GM12874 (cell line): Measurements from ENCODE around the gene WDR7.

Experiments
- TF ChIP-seq, protein P1 (sequence below): IDR thresholded peaks from 2 replicates; pipeline ENCODE4 v1.5.1; 2011; ENCODE audit warnings: low read depth, mild to moderate bottlenecking, control low read depth, low read length, moderate library complexity; ENCODE audit not compliant: insufficient read depth

Gene WDR7

GRCh38 chr18:57058734-57059133, 407.6 kb downstream of the WDR7 start:
- TF ChIP-seq, protein P1, sequence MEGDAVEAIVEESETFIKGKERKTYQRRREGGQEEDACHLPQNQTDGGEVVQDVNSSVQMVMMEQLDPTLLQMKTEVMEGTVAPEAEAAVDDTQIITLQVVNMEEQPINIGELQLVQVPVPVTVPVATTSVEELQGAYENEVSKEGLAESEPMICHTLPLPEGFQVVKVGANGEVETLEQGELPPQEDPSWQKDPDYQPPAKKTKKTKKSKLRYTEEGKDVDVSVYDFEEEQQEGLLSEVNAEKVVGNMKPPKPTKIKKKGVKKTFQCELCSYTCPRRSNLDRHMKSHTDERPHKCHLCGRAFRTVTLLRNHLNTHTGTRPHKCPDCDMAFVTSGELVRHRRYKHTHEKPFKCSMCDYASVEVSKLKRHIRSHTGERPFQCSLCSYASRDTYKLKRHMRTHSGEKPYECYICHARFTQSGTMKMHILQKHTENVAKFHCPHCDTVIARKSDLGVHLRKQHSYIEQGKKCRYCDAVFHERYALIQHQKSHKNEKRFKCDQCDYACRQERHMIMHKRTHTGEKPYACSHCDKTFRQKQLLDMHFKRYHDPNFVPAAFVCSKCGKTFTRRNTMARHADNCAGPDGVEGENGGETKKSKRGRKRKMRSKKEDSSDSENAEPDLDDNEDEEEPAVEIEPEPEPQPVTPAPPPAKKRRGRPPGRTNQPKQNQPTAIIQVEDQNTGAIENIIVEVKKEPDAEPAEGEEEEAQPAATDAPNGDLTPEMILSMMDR: no peak

GRCh38 chr18:57059366-57059765, 408.2 kb downstream of the WDR7 start:
- TF ChIP-seq, protein P1: no peak

DNA sequence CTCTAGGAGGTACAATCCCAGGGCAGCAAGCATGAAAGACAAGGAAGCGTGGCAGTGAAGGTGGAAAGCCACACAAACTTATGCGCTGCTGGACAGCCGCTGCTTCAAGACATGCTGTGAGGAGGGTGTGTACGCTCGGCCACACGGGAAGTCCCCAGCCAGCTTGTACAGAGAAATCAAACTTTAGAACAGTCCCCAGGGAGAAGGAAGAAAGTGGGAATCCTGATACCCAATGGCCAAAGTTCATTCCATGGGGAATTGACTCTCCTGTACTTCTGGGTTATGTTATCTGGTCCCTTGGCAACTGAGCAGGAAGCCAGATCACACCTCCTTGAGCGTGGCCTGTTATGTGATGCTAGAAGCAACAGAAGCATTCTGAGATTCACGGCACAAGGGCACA, 409.7 kb downstream of the WDR7 start:
- TF ChIP-seq, protein P1: no peak

- TF ChIP-seq, protein P1: no peak
Observed at GRCh38 chr18:57062178-57062577, 411.0 kb downstream of the WDR7 start.

DNA sequence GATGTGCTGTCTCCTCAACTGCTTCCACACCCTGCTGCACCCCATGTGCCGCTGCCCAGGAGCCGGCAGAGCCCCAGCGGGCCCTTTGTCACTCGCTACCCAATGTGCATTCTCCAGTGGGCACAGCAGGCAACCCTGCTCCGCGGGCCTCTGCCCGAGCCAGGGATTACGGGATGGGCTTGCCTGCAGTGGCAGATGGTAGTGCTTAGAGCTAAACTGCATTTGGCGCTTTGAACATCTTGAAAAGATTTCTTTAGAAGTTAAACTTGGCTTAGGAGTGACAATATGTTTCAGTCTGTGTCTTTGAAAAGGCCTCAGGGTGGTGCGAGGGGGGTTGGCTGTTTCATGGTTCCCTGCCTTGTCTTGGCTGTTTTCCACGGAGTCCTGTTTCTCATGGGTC, 411.7 kb downstream of the WDR7 start:
- TF ChIP-seq, protein P1: no peak

DNA sequence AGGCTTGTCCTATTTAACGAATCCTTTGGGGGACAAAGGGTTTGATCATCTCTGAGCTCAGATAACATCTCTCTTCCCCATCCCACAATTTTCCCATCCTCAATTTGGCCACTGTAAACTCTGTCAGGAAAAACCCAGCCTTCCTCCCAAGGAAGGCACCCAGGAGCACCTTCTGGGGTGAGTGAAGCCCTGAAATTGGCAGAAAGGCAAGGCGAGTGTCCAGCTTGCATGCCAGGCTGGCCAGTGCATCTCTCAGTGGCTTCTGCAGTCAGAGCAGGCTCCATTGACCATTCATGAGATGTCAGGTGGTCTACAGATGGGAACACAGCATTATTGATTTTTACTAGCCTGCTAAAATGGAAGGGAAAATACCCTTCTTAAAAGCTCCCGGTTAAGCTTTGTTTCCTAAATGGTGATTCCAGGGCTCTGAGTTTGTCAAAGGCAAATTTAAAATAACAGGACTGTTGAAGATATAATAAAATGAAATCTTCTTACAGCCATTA, 412.5 kb downstream of the WDR7 start:
- TF ChIP-seq, protein P1: no peak

DNA sequence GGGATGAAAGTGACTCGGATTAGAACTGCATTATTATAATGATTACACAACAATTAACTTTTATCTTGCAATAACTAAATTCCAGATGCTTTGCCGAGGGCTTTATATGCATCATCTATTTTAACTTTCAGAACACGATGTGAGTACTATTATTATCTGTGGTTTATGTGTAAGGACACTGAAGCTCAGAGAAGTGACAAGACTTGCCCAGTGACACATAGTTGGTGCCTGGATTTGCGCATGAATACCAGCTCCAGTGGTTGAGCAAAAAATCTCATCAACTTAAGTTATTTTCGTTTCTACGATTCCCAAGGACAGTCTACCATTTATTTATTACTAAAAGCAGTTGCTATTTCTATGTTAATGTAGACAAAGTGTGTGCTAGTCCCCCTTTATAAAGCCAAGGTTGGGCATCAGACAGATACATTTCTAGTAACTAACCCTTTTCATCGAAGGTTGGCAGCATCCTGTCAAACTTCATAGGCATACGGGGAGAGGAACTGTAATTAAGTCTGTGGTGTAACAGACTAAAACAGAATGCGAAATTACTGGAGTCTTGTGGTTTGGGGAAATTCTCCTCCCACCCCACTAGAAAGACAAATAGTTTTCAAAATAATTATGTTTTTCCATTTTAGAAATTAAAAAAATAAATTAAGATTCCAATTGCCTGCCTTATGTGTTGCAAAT, 422.5 kb downstream of the WDR7 start:
- TF ChIP-seq, protein P1: no peak
